Mammary epithelial cell (primary cell): ENCODE results near the gene C2CD2.

ENCODE experiments used
- EZH2 ChIP-seq: IDR thresholded peaks from 2 replicates; pipeline ENCODE4 v1.6.1; 2012; ENCODE audit warnings: low read length, inconsistent platforms, borderline replicate concordance
- TF ChIP-seq, protein P1 (sequence below), 2 donors: IDR thresholded peaks in 1 of 2; conservative IDR thresholded peaks in 1 of 2; 2 replicates each; pipeline ENCODE4 v1.5.1; 2011 to 2012; ENCODE audit warnings: inconsistent platforms in 2 of 2, low read length in 2 of 2, mild to moderate bottlenecking in 2 of 2, control low read depth in 1 of 2, low read depth in 1 of 2; ENCODE audit not compliant: insufficient read depth in 1 of 2; ENCODE audit errors: extremely low read depth in 1 of 2

DNA sequence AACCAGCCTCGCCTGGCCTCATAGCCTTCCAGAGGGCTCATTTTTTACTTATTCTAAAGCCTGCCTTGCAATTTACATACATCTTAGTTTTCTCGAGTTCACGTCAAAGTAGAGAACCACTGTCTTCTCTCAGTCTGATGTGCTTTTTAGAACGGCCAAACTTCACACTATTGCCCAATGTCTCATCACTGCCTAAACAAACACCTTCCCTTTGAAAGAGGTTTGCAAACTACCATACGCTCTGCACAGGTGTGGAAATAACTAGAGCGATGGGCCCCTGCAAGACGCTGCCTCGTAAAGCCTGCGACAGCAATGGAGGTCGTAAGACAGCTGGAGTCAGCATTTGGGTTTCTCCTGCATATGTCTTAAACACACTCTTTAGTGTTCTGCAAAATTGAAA is 97.2 kb downstream of the C2CD2 start:
- TF ChIP-seq, protein P1, sequence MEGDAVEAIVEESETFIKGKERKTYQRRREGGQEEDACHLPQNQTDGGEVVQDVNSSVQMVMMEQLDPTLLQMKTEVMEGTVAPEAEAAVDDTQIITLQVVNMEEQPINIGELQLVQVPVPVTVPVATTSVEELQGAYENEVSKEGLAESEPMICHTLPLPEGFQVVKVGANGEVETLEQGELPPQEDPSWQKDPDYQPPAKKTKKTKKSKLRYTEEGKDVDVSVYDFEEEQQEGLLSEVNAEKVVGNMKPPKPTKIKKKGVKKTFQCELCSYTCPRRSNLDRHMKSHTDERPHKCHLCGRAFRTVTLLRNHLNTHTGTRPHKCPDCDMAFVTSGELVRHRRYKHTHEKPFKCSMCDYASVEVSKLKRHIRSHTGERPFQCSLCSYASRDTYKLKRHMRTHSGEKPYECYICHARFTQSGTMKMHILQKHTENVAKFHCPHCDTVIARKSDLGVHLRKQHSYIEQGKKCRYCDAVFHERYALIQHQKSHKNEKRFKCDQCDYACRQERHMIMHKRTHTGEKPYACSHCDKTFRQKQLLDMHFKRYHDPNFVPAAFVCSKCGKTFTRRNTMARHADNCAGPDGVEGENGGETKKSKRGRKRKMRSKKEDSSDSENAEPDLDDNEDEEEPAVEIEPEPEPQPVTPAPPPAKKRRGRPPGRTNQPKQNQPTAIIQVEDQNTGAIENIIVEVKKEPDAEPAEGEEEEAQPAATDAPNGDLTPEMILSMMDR (conservative IDR thresholded peaks at IDR 0.05 in 1 of 2, IDR thresholded peaks at IDR 0.05 in 1 of 2; ENCODE audit: extremely low read depth in 1 of 2, insufficient read depth in 1 of 2, low read depth in 1 of 2, low read length in 2 of 2): no peak
- no peak for TF ChIP-seq EZH2
